KMS-11 (cell line): ENCODE results near the gene CTSK.
A peak's percentile ranks its signal among the peaks of the same experiment; 100 is the strongest.

Experiments used
- H2AFZ ChIP-seq: fragments of 200-600 bp; sonication (generic); 2 replicates; pipeline ENCODE4 v1.6.1; 2016; ENCODE audit warnings: antibody characterized with exemption, mixed run types, low read depth
- H3K27ac ChIP-seq: fragments of 200-600 bp; sonication (generic); 2 replicates; pipeline ENCODE4 v1.6.1; 2016; ENCODE audit warnings: mild to moderate bottlenecking, mixed run types
- H3K27me3 ChIP-seq: fragments of 200-600 bp; sonication (generic); 2 replicates; pipeline ENCODE4 v1.6.1; 2017; ENCODE audit warnings: mild to moderate bottlenecking, low read depth, mixed run types, moderate library complexity; ENCODE audit not compliant: insufficient read depth
- H3K36me3 ChIP-seq: fragments of 200-600 bp; sonication (generic); 2 replicates; pipeline ENCODE4 v1.6.1; 2017; ENCODE audit warnings: mild to moderate bottlenecking, mixed run types; ENCODE audit not compliant: insufficient read depth
- H3K4me1 ChIP-seq: fragments of 200-600 bp; sonication (generic); 2 replicates; pipeline ENCODE4 v1.6.1; 2016; ENCODE audit warnings: mild to moderate bottlenecking, low read depth, mixed run types; ENCODE audit not compliant: poor library complexity, severe bottlenecking
- H3K4me2 ChIP-seq: fragments of 200-600 bp; sonication (generic); 2 replicates; pipeline ENCODE4 v1.7.0; 2016; ENCODE audit warnings: mild to moderate bottlenecking, mixed run types
- H3K4me3 ChIP-seq: fragments of 200-600 bp; sonication (generic); IDR thresholded peaks from 2 replicates; pipeline ENCODE4 v1.6.1; 2017; ENCODE audit warnings: low read depth, low read length, mixed read lengths; ENCODE audit not compliant: insufficient read depth
- H3K79me2 ChIP-seq: fragments of 200-600 bp; sonication (generic); 2 replicates; pipeline ENCODE4 v1.6.1; 2016; ENCODE audit warnings: low read depth, mixed run types; ENCODE audit not compliant: insufficient read depth
- H3K9ac ChIP-seq: fragments of 200-600 bp; sonication (generic); 2 replicates; pipeline ENCODE4 v1.6.1; 2016; ENCODE audit warnings: mild to moderate bottlenecking, mixed run types
- H4K20me1 ChIP-seq: fragments of 200-600 bp; sonication (generic); 2 replicates; pipeline ENCODE4 v1.6.1; 2016; ENCODE audit warnings: mild to moderate bottlenecking, mixed run types; ENCODE audit not compliant: insufficient read depth
- CTCF ChIP-seq: fragments of 200-600 bp; sonication (generic); conservative IDR thresholded peaks from 2 replicates; pipeline ENCODE4 v1.6.1; 2017; ENCODE audit warnings: low read depth, mild to moderate bottlenecking, antibody characterized with exemption, low read length, moderate library complexity, mixed read lengths

Gene CTSK

GRCh38 chr1:150832597-150832996 lies 24.5 kb upstream of the CTSK start:
- H4K20me1 ChIP-seq, result no peaks in the 10 kb centered on the region
- TF ChIP-seq CTCF, result no peak

DNA sequence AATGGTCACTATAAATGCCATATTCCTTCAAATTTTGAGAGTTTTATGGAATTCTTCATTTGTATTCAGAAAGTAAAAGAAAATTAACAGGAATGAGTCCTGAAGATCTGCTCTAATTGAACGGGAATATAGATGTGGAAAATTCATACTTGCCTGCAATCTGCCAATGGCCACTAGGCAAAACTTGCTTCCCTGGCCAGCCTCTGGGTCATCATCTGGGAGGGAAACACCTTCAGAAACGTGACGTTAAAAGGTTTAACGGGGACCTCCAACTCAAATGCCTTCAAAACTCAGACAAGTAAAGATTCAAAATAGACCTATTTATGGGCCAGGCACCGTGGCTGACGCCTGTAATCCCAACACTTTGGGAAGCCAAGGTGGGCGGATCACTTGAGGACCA lies 21.7 kb upstream of the CTSK start:
- H4K20me1 ChIP-seq, result no peaks in the 10 kb centered on the region
- no peaks in the 10 kb centered on the region for H3K79me2 ChIP-seq
- peaks cover 5% of the 10 kb centered on the region for H3K36me3 ChIP-seq
- peaks cover 16% of the 10 kb centered on the region for H3K4me1 ChIP-seq
- no peak overlapping the region for H3K4me3 ChIP-seq
- H2AFZ ChIP-seq, result no peak overlapping the region
- no peak overlapping the region for H3K4me2 ChIP-seq
- no peak overlapping the region for H3K9ac ChIP-seq
- H3K27ac ChIP-seq, result no peak overlapping the region
- H3K27me3 ChIP-seq, result no peaks in the 10 kb centered on the region
- TF ChIP-seq CTCF, result peak; percentile 67

More at GRCh38 chr1:150832597-150832996, 24.5 kb upstream of the CTSK start:
- no peaks in the 10 kb centered on the region for H3K79me2 ChIP-seq
- H3K27me3 ChIP-seq, result no peaks in the 10 kb centered on the region
- no peak overlapping the region for H3K4me2 ChIP-seq
- no peak overlapping the region for H3K27ac ChIP-seq
- H2AFZ ChIP-seq, result no peak overlapping the region
- peaks cover 5% of the 10 kb centered on the region; the same call in 1 of the 2 replicates for H3K36me3 ChIP-seq
- no peak overlapping the region for H3K4me3 ChIP-seq
- H3K4me1 ChIP-seq, result peaks cover 6% of the 10 kb centered on the region
- H3K9ac ChIP-seq, result no peak overlapping the region

DNA sequence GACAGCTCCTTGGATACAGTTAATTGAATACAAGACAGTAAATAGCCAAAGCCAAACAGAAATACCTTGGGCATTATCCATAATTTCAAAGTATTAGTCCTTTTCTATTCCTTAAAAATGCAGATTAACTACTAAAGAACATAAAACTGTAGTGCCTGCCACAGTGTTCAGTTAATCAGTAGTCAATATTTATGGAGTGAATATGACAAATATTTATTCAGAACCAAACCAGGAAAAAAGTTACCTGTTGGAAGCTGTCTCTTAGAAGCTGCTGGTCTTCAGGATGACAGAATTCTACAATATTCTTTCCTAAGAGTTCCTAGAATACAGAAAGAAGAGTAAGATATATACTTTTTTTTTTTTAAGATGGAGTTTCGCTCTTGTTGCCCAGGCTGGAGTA lies 18.2 kb upstream of the CTSK start:
- Histone ChIP-seq H3K79me2 (no peaks in the 10 kb centered on the region), H3K4me1 (peaks cover 16% of the 10 kb centered on the region), H3K27me3 (no peaks in the 10 kb centered on the region), H4K20me1 (no peaks in the 10 kb centered on the region), H3K4me3 (no peak overlapping the region), H3K27ac (no peak overlapping the region), H2AFZ (no peak overlapping the region), H3K9ac (no peak overlapping the region), H3K36me3 (no peaks in the 10 kb centered on the region; the same call in none of the 2 replicates), H3K4me2 (no peak overlapping the region)
- no peak for TF ChIP-seq CTCF

- no peak overlapping the region for H3K4me3 ChIP-seq
- no peak overlapping the region for H3K9ac ChIP-seq
- H4K20me1 ChIP-seq, result no peaks in the 10 kb centered on the region
- H3K27me3 ChIP-seq, result no peaks in the 10 kb centered on the region
- no peak overlapping the region for H3K4me2 ChIP-seq
- no peak for TF ChIP-seq CTCF
- no peaks in the 10 kb centered on the region for H3K79me2 ChIP-seq
- H3K4me1 ChIP-seq, result peaks cover 3% of the 10 kb centered on the region
- no peak overlapping the region for H2AFZ ChIP-seq
- H3K36me3 ChIP-seq, result no peaks in the 10 kb centered on the region; the same call in none of the 2 replicates
- H3K27ac ChIP-seq, result no peak overlapping the region
Measured at GRCh38 chr1:150820730-150821512, 12.9 kb upstream of the CTSK start.
